ENCODE measurements around the gene TRPM3.

Gene TRPM3

GRCh38 chr9:70600506-70600905, 520.9 kb downstream of the TRPM3 start:
- DNase-seq = no peak

DNA sequence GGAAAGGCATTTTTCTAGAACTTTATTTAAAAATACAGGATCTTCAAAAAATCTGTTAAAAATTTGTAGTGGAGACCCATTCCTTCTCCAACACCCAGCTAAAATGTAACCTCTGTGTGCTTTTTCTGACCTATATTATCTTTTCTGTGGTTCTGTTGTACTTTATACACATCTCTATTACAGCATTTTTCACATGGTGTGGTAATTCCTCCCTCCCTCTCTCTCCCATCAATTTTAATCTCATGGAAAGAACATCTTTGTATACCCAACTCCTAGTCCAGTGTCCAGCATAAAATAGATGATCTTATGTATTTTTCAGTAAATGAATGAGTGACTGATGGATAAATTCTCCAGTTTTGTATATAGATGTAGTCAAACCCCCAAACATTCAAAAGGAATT, 523.5 kb downstream of the TRPM3 start:
- DNase-seq = no peak

GRCh38 chr9:70595211-70595610, 526.2 kb downstream of the TRPM3 start:
- DNase-seq = no peak

DNA sequence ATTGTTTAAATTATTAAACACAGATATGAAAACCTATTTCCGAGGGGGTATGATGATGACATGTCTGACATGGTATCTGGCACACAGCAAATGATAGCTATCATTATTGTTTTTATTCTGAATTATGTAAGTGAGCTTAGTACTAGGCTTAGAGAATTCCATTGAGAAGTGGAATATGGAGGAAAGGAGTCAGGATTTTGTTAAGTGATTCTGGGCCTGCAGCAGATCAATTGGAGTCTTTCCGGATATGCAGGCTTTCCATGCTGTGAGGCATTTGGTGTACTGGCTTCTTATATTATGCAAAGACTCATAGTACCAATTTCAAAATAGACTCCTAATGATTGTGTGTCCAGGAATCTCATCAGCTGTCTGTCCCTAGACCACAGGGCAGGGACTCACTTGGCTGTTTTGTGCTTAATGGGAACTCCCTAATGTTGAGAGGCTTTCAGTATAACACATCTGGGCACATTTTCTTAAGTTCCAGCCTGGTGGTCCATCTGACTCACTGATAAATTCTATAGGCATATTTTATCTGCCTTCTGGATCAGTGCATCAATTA, 527.0 kb downstream of the TRPM3 start:
- DNase-seq = no peak

- no peak for DNase-seq
These were observed 528.2 kb downstream of the TRPM3 start for GRCh38 chr9:70593241-70593640.

DNA sequence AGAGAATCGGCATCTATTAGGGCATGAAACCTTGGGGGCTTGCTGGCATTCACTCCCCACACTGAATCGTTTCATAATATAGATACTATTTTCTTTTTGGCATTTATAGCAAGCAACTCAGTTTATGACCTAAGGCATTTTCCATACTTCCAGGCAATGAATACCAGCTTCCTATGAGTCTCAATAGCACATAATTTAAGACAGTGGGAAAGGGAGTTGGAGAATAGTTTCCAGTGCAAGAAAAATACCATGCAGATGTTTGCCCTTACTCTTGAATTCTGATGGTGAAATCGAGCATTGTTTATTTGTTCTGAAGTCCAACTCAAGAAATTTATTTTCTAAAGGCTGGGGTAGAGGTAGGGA, 531.1 kb downstream of the TRPM3 start:
- no peak for DNase-seq

DNA sequence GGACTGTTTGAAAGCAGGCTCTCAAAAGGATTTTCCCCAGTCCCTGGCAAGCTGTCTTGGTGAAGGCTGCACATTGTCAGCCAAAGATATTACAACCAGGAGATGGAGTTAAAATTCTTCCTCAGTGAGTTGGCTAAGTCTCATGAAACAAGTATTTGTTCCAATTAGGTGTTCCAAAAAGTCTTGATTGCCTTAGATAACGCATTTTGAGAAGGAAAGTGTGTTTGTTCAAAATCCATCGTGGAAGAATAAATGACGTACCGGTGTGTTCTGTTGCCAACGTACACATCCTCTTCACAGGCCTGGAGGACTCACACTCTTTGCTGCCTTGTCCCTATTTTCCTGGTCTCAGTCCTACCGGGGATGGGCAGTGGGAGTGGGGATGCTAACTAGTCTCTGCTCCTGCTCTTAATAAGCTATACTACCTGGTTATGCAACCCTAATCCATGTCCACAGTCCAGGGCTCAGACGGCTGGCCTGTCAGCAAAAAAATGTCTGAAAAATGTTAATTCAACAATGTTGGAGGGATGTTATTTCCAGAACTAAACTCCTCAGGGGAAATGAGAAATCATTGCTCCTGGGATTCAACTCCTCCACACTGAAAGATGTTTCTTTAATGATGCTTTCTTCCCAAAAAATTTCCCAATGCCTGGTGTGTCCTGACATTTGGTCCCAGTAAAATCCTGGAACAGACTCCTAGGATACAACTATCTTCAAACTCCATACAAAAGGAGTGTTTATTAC, 531.7 kb downstream of the TRPM3 start:
- no peak for DNase-seq

GRCh38 chr9:70588999-70589398, 532.4 kb downstream of the TRPM3 start:
- no peak for DNase-seq

- no peak for DNase-seq
These were observed 533.0 kb downstream of the TRPM3 start for GRCh38 chr9:70588381-70588780.

GRCh38 chr9:70587201-70587600, 534.2 kb downstream of the TRPM3 start:
- DNase-seq = no peak

- no peak for DNase-seq
These were observed 534.9 kb downstream of the TRPM3 start for GRCh38 chr9:70586476-70586875.

- DNase-seq = no peak
These were observed 539.5 kb downstream of the TRPM3 start for GRCh38 chr9:70581955-70582350.

DNA sequence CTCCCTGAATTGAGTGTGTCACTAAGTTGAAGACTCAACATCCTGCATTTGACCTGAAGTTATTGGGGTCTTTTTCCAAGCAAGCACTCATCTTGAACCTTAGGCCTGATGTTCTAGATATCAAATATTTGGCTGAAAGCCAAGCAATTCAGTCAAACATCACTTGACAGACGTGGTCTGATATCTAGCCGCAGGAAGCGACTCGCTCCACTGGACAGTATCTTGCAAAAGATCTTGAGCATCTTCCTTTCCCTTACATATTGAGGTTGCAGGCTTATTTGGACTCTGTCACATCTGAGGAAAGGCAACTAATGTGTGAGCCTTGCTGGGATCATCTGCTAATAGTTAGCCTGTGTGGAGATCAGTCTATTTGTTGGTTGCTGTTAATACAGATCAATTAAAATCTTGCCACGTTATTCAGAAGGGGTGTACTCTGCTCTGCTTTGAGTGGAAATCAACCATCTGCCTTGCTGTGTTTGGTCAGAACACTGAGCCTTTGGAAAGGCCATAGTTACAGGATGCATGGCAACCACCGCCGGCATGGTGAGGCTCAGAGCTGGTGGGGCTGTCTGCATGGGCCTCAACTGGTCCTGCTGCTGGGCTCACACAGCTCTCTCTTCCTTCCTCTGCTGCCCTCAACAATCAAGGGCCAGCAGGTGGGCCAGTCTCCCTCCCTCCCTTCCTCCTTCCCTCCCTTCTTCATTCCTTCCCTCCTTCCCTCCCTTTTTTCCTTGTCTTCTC, 540.0 kb downstream of the TRPM3 start:
- DNase-seq = no peak

GRCh38 chr9:70580606-70581195, 540.7 kb downstream of the TRPM3 start:
- no peak for DNase-seq

DNA sequence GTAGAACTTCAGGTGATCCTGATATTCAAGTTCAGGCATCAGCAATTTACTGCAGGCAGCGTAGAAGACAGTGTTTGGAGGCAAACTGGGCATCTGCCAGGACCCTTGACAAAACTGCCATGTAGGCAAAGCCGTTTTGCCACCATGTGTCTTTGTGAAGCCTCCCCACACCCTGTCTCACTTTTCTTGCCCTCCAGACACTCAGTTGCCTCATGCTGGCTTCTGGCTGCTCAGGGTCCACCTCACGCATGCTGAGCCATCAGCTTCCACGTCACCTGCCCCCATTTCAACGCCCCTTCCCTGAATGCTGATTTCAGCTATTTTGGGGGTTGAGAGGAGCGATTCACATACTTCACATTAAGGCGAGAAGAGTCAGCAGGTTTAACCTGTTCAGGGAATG, 541.7 kb downstream of the TRPM3 start:
- DNase-seq = no peak

- DNase-seq = no peak
These were observed 542.7 kb downstream of the TRPM3 start for GRCh38 chr9:70578720-70579119.

DNA sequence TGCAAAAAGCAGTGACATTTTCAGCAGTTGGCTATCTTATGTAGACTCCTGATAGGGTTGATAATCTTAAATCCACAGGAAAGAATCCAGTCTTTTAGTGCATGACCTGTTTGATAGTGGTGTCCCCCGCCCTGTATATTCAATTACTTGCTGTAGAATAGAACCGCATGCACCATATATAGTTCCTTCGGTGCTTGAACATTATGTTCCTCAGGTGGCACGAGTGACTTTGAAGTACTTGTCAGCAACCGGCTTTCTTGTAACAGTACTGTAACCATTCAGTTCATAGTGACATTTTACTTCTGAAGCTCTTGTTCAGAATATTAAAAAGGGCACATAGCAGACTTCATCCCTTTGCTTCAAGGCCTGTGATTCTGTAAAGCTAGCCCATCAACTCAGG, 543.8 kb downstream of the TRPM3 start:
- no peak for DNase-seq

DNA sequence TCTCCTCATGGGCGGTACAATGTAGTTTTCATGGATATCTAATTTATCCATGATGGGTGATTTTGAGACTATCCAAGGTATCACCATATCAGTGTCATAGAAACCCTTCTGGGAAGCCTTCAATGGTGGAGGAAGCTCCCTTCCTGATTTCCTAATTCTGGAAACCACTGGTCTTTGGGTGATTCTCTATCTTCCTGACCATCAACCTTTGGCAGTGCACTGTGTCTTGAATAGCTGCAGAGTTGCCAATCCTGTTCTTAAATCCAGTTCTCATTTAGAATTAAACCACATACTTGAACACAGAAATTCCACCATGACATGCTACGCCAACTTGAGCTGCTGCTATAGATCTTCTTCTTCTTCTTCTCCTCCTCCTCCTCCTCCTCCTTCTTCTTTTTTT, 545.3 kb downstream of the TRPM3 start:
- DNase-seq = no peak

GRCh38 chr9:70574151-70574837, 547.1 kb downstream of the TRPM3 start:
- no peak for DNase-seq

DNA sequence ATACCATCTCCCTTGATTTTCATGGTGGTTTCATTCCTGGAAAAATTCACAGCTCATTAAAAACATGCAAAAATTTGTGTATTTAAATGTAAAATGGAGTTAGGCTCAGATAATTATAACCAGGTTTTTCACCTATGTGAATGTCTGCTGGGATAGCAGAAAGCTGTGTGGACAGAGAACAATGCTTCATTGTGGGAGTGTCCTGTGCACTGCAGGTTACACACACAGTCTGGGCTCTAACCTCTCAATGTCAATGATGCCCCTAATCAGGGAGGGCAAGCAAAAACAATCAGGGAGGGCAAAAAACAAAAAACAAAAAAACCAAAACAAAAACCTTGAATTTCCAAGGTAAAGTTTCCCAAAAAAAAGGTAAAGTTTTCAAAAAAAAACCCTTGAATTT, 548.1 kb downstream of the TRPM3 start:
- DNase-seq = no peak

- DNase-seq = no peak
These were observed 550.2 kb downstream of the TRPM3 start for GRCh38 chr9:70571258-70571657.

GRCh38 chr9:70569791-70570190, 551.6 kb downstream of the TRPM3 start:
- DNase-seq = no peak

DNA sequence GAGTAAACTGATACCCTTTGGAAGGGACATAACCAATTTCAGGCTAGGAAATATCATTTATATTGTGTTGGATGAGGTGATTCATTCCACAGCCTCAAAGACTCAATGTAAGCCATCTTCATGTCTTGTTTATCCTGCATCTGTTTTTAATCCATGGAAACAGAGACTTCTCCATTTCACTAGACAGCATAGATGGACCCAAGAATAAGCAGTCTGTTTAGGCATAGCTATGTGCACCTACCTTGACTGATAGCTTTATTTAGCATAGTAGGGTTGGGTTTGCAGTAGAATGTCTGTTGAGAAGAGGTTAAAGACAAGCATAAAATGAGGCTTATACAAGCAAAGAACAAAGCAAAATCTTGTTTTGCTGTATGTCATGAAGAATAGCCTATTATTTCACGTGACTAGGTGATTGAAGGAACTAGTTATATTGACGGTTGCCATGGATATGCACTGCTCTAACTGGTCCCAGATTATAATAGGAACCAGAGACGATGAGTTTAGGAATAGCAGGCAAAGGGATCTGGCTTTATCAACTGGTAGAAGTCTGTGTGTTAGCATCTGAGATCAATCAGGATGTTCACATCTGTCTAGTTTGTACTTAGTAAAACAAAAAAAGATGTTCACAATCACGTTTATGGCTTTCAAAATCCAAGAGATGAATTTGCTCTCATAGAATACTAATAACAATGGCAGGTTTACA, 552.2 kb downstream of the TRPM3 start:
- DNase-seq = no peak
